Pancreas (tissue), 10 donors: Measurements from ENCODE around the gene GMDS. TPM values are rescaled to one million over a fixed set of nuclear protein-coding genes. Genes with fewer than 3 reads are reported as not detected.

Experiments used
- ATAC-seq, 4 donors: fragments of 200-7000 bp; cut with Tn5 transposase; one replicate each; pipeline versions ENCODE4 v1.8.0 to v1.9.1; 2020; ENCODE audit warnings: mild to moderate bottlenecking in 4 of 4, moderate library complexity in 4 of 4
- DNase-seq, 6 donors: peaks; one replicate each; pipeline ENCODE4 v3.0.0-alpha.2; 2020
- FAIRE-seq: peaks from 2 replicates; lab custom pipeline; 2012; peaks lifted over from hg19 to GRCh38; lab: Jason Lieb, UNC
- H3K27ac ChIP-seq, 4 donors: fragments of 200-600 bp; sonication (generic); 1 replicate in 3 of 4; 2 replicates in 1 of 4; pipeline versions ENCODE4 v1.5.0 to v1.8.0; 2020
- H3K27me3 ChIP-seq, 4 donors: fragments of 200-600 bp; one replicate each; pipeline ENCODE4 v1.8.0; 2021
- H3K36me3 ChIP-seq, 3 donors: fragments of 200-600 bp; sonication (generic) in 1 of 3; one replicate each; pipeline versions ENCODE4 v1.5.0 to v1.8.0; 2020 to 2021
- H3K4me1 ChIP-seq, 3 donors: fragments of 200-600 bp; one replicate each; pipeline ENCODE4 v1.8.0; 2021
- H3K4me3 ChIP-seq, 4 donors: fragments of 200-600 bp; sonication (generic) in 2 of 4; one replicate each; pipeline versions ENCODE4 v1.5.0 to v1.8.0; 2020 to 2021
- H3K9me3 ChIP-seq, 4 donors: fragments of 200-600 bp; one replicate each; pipeline ENCODE4 v1.8.0; 2021
- CTCF ChIP-seq, 4 donors: fragments of 200-600 bp; sonication (generic) in 3 of 4; IDR thresholded peaks; one replicate each; pipeline versions ENCODE4 v1.5.0 to v1.8.0; 2021; ENCODE audit warnings: antibody characterized with exemption in 4 of 4
- WGBS, 2 donors: extraction: QIAGEN DNeasy Blood & Tissue Kit; methylation state at CpG; one replicate each; pipeline ENCODE4 v1.1.7; 2013; 5-methylcytosine and 5-hydroxymethylcytosine counted together
- intact Hi-C, 3 donors: fragments of 100-400 bp; cut with DNase I; formaldehyde crosslinking; loops; one replicate each; pipeline versions ENCODE4 v1.11.1 to v1.14.2; 2022
- polyA plus RNA-seq, 2 donors: library from polyadenylated mRNA; stranded (reverse); fragments of 200-250 nt; gene quantifications; one replicate each; pipeline ENCODE4 v1.2.3, GENCODE V29; 2013
- total RNA-seq, 6 donors: library from RNA; stranded (reverse); fragmentation: NEBNext Ultra II Directional in 4 of 6; extraction: Animal tissue kit (Norgen Biotek cat#: 25700) in 4 of 6; gene quantifications; one replicate each; pipeline versions ENCODE4 v1.2.1 to v1.2.4, GENCODE V29; 2021 to 2023
- donor health status: healthy with polysubstance abuse.
- donor health status: DM: no; HTN: no; CAD: no; lungs with moderate emphysema.
- donor health status: DM: no; HTN: no; CAD: no.
- donor health status: control.
- donor health status: control.
- donor health status: Bipolar disorder and iron deficiency.
- donor health status: DM: yes; HTN: yes; CAD: no.
- donor health status: DM: no; HTN: no; CAD: no.
- donor health status: DM: no; HTN: no; CAD: no.
- donor health status: DM: yes; HTN: yes; CAD: no.

GMDS gene
- total and polyA plus RNA-seq, 8 donors: 7.6 to 40.8 (median 26.5) TPM

GRCh38 chr6:1618311-1619097 is 626.9 kb downstream of the GMDS start:
- Histone ChIP-seq H3K27me3 (no peaks in the 10 kb centered on the region), H3K27ac (no peak overlapping the region), H3K9me3 (no peaks in the 10 kb centered on the region), H3K4me1 (no peaks in the 10 kb centered on the region), H3K36me3 (no peaks in the 10 kb centered on the region), H3K4me3 (no peak overlapping the region)
- TF ChIP-seq CTCF (IDR thresholded peaks at IDR 0.05): no peak
- intact Hi-C loops: no loop called here
- DNase-seq (no peak), ATAC-seq (no peak), FAIRE-seq (no peak)
- 88 to 92% methylated on average over 30 to 31 of the region's 31 CpGs for WGBS, 2 donors

- Histone ChIP-seq H3K4me1 (peaks cover 0 to 2% (median 1%) of the 10 kb centered on the region in 3 donors), H3K27me3 (peaks cover 0 to 6% (median 2%) of the 10 kb centered on the region in 4 donors), H3K36me3 (no peaks in the 10 kb centered on the region), H3K4me3 (no peak overlapping the region), H3K27ac (no peak overlapping the region), H3K9me3 (no peaks in the 10 kb centered on the region)
- ATAC-seq: no peak
- no peak for TF ChIP-seq CTCF (IDR thresholded peaks at IDR 0.05)
- DNase-seq: no peak
- FAIRE-seq: no peak
- intact Hi-C loops: no loop called here
- 92 to 94% methylated on average over 21 of the region's 21 CpGs for WGBS, 2 donors
Measured at GRCh38 chr6:1617466-1618310, 627.7 kb downstream of the GMDS start.

GRCh38 chr6:1616701-1617463 is 628.5 kb downstream of the GMDS start:
- WGBS, 2 donors: 89 to 91% methylated on average over 11 of the region's 11 CpGs
- no peak overlapping the region for H3K4me3 ChIP-seq
- H3K4me1 ChIP-seq: peaks cover 0 to 8% (median 6%) of the 10 kb centered on the region in 3 donors
- H3K27ac ChIP-seq: no peak overlapping the region
- no peak for FAIRE-seq
- ATAC-seq: no peak
- no peak for TF ChIP-seq CTCF (IDR thresholded peaks at IDR 0.05)
- peaks cover 0 to 10% (median 4%) of the 10 kb centered on the region in 4 donors for H3K27me3 ChIP-seq
- intact Hi-C loops: no loop called here
- H3K9me3 ChIP-seq: no peaks in the 10 kb centered on the region
- no peak for DNase-seq
- H3K36me3 ChIP-seq: no peaks in the 10 kb centered on the region

GRCh38 chr6:1615853-1616420 is 629.5 kb downstream of the GMDS start:
- no peak for TF ChIP-seq CTCF (IDR thresholded peaks at IDR 0.05)
- DNase-seq: no peak
- Histone ChIP-seq H3K36me3 (no peaks in the 10 kb centered on the region), H3K4me1 (peaks cover 0 to 8% (median 6%) of the 10 kb centered on the region in 3 donors), H3K27me3 (peaks cover 0 to 10% (median 4%) of the 10 kb centered on the region in 4 donors), H3K4me3 (no peak overlapping the region), H3K27ac (no peak overlapping the region), H3K9me3 (no peaks in the 10 kb centered on the region)
- whole genome bisulfite sequencing, 2 donors: 87 to 90% methylated on average over 10 of the region's 10 CpGs
- no peak for ATAC-seq
- FAIRE-seq: no peak
- intact Hi-C loops: no loop called here
